OCI-LY1 (cell line): Measurements from ENCODE around the gene PHETA2.

Experiments
- H2AFZ ChIP-seq: fragments of 200-600 bp; sonication (generic), shearing (Covaris generic); 2 replicates; pipeline ENCODE4 v1.6.0; 2014; ENCODE audit warnings: antibody characterized with exemption, mild to moderate bottlenecking, low read length
- H3F3A ChIP-seq: fragments of 200-600 bp; sonication (generic), shearing (Covaris generic); 2 replicates; pipeline ENCODE4 v1.6.0; 2014; ENCODE audit warnings: mild to moderate bottlenecking, antibody characterized with exemption, low read length, moderate library complexity; ENCODE audit not compliant: insufficient read depth
- H3K27ac ChIP-seq: fragments of 200-600 bp; sonication (generic); 2 replicates; pipeline ENCODE4 v1.5.1; 2014; ENCODE audit warnings: low read length, mixed run types, mild to moderate bottlenecking, low read depth; ENCODE audit not compliant: poor library complexity, severe bottlenecking
- H3K27me3 ChIP-seq: fragments of 200-600 bp; sonication (generic); 2 replicates; pipeline ENCODE4 v1.6.0; 2014; ENCODE audit warnings: antibody characterized with exemption, mild to moderate bottlenecking, low read length, moderate library complexity; ENCODE audit not compliant: insufficient read depth
- H3K36me3 ChIP-seq: fragments of 200-600 bp; sonication (generic); 2 replicates; pipeline ENCODE4 v1.6.1; 2014; ENCODE audit warnings: mild to moderate bottlenecking, antibody characterized with exemption, low read length, moderate library complexity, mixed read lengths; ENCODE audit not compliant: insufficient read depth
- H3K4me1 ChIP-seq: fragments of 200-600 bp; sonication (generic); 2 replicates; pipeline ENCODE4 v1.5.1; 2014; ENCODE audit warnings: mild to moderate bottlenecking, low read length, moderate library complexity; ENCODE audit not compliant: insufficient read depth, severe bottlenecking
- H3K4me2 ChIP-seq: fragments of 200-600 bp; sonication (generic), shearing (Covaris generic); 2 replicates; pipeline ENCODE4 v1.6.1; 2014; ENCODE audit warnings: low read length
- H3K4me3 ChIP-seq: fragments of 200-600 bp; sonication (generic); 2 replicates; pipeline ENCODE4 v1.5.1; 2014; ENCODE audit warnings: low read length, low read depth, mild to moderate bottlenecking, mixed read lengths; ENCODE audit not compliant: poor library complexity, severe bottlenecking
- H3K79me2 ChIP-seq: fragments of 200-600 bp; shearing (Covaris generic); 2 replicates; pipeline ENCODE4 v1.6.1; 2016; ENCODE audit warnings: mixed run types, low read length, mixed read lengths; ENCODE audit not compliant: insufficient read depth
- H3K9ac ChIP-seq: fragments of 200-600 bp; sonication (generic), shearing (Covaris generic); 2 replicates; pipeline ENCODE4 v1.6.1; 2014; ENCODE audit warnings: mild to moderate bottlenecking, low read length, mixed read lengths
- H3K9me2 ChIP-seq: fragments of 200-600 bp; sonication (generic), shearing (Covaris generic); 2 replicates; pipeline ENCODE4 v1.6.1; 2014; ENCODE audit warnings: low read depth, mild to moderate bottlenecking, low read length, mixed read lengths
- H3K9me3 ChIP-seq: fragments of 200-600 bp; shearing (Covaris generic); 2 replicates; pipeline ENCODE4 v1.6.1; 2014; ENCODE audit warnings: low read length, mixed read lengths
- H4K20me1 ChIP-seq: fragments of 200-600 bp; sonication (generic), shearing (Covaris generic); 2 replicates; pipeline ENCODE4 v1.6.0; 2016; ENCODE audit warnings: mild to moderate bottlenecking, low read length; ENCODE audit not compliant: insufficient read depth
- EZH2 ChIP-seq: fragments of 200-600 bp; sonication (generic), shearing (Covaris generic); IDR thresholded peaks from 2 replicates; pipeline ENCODE4 v1.8.0; 2017; ENCODE audit warnings: borderline replicate concordance, mixed run types, mild to moderate bottlenecking, antibody characterized with exemption, low read length, moderate library complexity, mixed read lengths
- TF ChIP-seq, protein P1 (sequence below): fragments of 200-600 bp; sonication (generic), shearing (Covaris generic); IDR thresholded peaks from 2 replicates; pipeline ENCODE4 v1.5.1; 2017; ENCODE audit warnings: mild to moderate bottlenecking, antibody characterized with exemption, low read length, moderate library complexity, mixed read lengths

The PHETA2 gene

GRCh38 chr22:42084874-42085273, 10.8 kb downstream of the PHETA2 start:
- TF ChIP-seq, protein P1, sequence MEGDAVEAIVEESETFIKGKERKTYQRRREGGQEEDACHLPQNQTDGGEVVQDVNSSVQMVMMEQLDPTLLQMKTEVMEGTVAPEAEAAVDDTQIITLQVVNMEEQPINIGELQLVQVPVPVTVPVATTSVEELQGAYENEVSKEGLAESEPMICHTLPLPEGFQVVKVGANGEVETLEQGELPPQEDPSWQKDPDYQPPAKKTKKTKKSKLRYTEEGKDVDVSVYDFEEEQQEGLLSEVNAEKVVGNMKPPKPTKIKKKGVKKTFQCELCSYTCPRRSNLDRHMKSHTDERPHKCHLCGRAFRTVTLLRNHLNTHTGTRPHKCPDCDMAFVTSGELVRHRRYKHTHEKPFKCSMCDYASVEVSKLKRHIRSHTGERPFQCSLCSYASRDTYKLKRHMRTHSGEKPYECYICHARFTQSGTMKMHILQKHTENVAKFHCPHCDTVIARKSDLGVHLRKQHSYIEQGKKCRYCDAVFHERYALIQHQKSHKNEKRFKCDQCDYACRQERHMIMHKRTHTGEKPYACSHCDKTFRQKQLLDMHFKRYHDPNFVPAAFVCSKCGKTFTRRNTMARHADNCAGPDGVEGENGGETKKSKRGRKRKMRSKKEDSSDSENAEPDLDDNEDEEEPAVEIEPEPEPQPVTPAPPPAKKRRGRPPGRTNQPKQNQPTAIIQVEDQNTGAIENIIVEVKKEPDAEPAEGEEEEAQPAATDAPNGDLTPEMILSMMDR, result no peak
- TF ChIP-seq EZH2, result no peak
- Histone ChIP-seq H3K27me3 (no peaks in the 10 kb centered on the region), H3K9ac (no peak overlapping the region), H2AFZ (no peak overlapping the region), H3K4me2 (no peak overlapping the region), H3F3A (no peaks in the 10 kb centered on the region), H4K20me1 (no peaks in the 10 kb centered on the region), H3K4me1 (peaks cover 19% of the 10 kb centered on the region), H3K79me2 (peaks cover 36% of the 10 kb centered on the region), H3K9me3 (peaks cover 5% of the 10 kb centered on the region; the same call in 1 of the 2 replicates), H3K27ac (no peak overlapping the region), H3K4me3 (no peak overlapping the region), H3K36me3 (peaks cover 71% of the 10 kb centered on the region), H3K9me2 (no peaks in the 10 kb centered on the region)

DNA sequence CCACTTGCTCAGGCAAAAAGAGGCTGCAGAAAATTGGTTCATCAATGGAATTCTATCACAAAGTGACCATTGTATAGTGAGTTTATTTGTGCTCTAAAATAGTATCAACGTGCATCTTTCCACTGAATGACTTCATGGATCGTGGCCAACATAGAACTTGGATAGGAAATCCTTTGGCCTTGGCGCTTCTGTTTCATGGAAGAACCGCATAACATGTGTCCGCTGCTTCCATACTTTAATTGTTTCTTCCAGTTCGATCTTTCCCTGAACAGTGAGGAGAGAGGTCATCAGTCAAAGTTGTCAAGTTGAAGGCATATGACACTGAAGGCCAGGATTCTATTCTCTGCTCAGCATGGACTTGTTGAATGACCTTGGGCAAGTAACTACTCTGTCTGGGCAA, 12.0 kb downstream of the PHETA2 start:
- no peaks in the 10 kb centered on the region for H3F3A ChIP-seq
- no peak overlapping the region for H3K4me3 ChIP-seq
- no peaks in the 10 kb centered on the region for H3K27me3 ChIP-seq
- H4K20me1 ChIP-seq, result no peaks in the 10 kb centered on the region
- H3K9ac ChIP-seq, result no peak overlapping the region
- H3K9me2 ChIP-seq, result no peaks in the 10 kb centered on the region
- no peak overlapping the region for H3K4me2 ChIP-seq
- no peak overlapping the region for H2AFZ ChIP-seq
- TF ChIP-seq, protein P1, result no peak
- TF ChIP-seq EZH2, result no peak
- H3K4me1 ChIP-seq, result peaks cover 13% of the 10 kb centered on the region
- H3K9me3 ChIP-seq, result peaks cover 5% of the 10 kb centered on the region; the same call in 1 of the 2 replicates
- peaks cover 26% of the 10 kb centered on the region for H3K79me2 ChIP-seq
- peaks cover 71% of the 10 kb centered on the region for H3K36me3 ChIP-seq
- H3K27ac ChIP-seq, result no peak overlapping the region

GRCh38 chr22:42090596-42091454, 16.8 kb downstream of the PHETA2 start, which contains the start of gene NDUFA6:
TSS of gene NDUFA6 (minus strand) at chr22:42090772. CDS start at chr22:42090744, 28 bp downstream.
- Histone ChIP-seq H3K4me2 (peak within 1 kb of the TSS; percentile 81), H3K4me1 (peaks cover 22% of the 10 kb centered on the region)
- TF ChIP-seq EZH2, result no peak
- TF ChIP-seq, protein P1, result peak; percentile 91

More at GRCh38 chr22:42090596-42091454, 16.8 kb downstream of the PHETA2 start, which contains the start of gene NDUFA6:
- peaks cover 5% of the 10 kb centered on the region; the same call in 1 of the 2 replicates for H3K9me3 ChIP-seq
- H3K9ac ChIP-seq, result peak within 1 kb of the TSS; percentile 95
- peaks cover 25% of the 10 kb centered on the region for H3K79me2 ChIP-seq
- no peaks in the 10 kb centered on the region for H3K27me3 ChIP-seq
- no peaks in the 10 kb centered on the region for H3F3A ChIP-seq
- no peaks in the 10 kb centered on the region for H3K9me2 ChIP-seq
- H4K20me1 ChIP-seq, result no peaks in the 10 kb centered on the region
- peak within 1 kb of the TSS; percentile 80 for H3K27ac ChIP-seq
- H3K36me3 ChIP-seq, result peaks cover 28% of the 10 kb centered on the region
- peak within 1 kb of the TSS; percentile 90 for H3K4me3 ChIP-seq
- peak within 1 kb of the TSS; percentile 50; the same call in 1 of the 2 replicates for H2AFZ ChIP-seq
